Caco-2 (cell line): ENCODE measurements around the gene GLIS1. TPM values are rescaled to one million over a fixed set of nuclear protein-coding genes. Genes with fewer than 3 reads are reported as not detected.

ENCODE experiments used
- BruUV-seq: library from RNA; stranded (reverse); fragments of 400-500 nt; replicated peaks from 2 replicates; lab custom pipeline; 2021; lab: Mats Ljungman, UMichigan
- CTCF ChIA-PET: fragments of 300-600 bp; sonication (Branson Sonifier 250); formaldehyde crosslinking; loops from one replicate; lab custom pipeline; 2022; ENCODE audit warnings: antibody characterized with exemption; lab: Charles Lee
- POLR2A ChIA-PET: fragments of 300-600 bp; sonication (Branson Sonifier 250); formaldehyde crosslinking; loops from one replicate; lab custom pipeline; 2022; ENCODE audit warnings: antibody characterized with exemption; lab: Charles Lee
- DNase-seq, 2 experiments: peaks; one replicate each; pipeline versions ENCODE4 v3.0.0 to v3.0.0-alpha.2; 2020 to 2022
- H3K27me3 ChIP-seq: replicated peaks from 2 replicates; pipeline ENCODE4 v1.6.0; 2011; ENCODE audit warnings: low read length; ENCODE audit not compliant: control insufficient read depth, insufficient read depth
- H3K36me3 ChIP-seq: 2 replicates; pipeline ENCODE4 v1.5.1; 2011; ENCODE audit warnings: low read length; ENCODE audit not compliant: control insufficient read depth, insufficient read depth
- H3K4me1 ChIP-seq: fragments of 250-450 bp; sonication (Bioruptor Pico); 2 replicates; pipeline ENCODE4 v1.5.1; 2020; ENCODE audit warnings: mild to moderate bottlenecking
- H3K4me3 ChIP-seq: 2 replicates; pipeline ENCODE4 v1.5.1; 2011; ENCODE audit warnings: low read depth, mild to moderate bottlenecking, control low read depth, low read length
- H3K9me3 ChIP-seq: fragments of 250-450 bp; sonication (Bioruptor Pico); 2 replicates; pipeline ENCODE4 v1.5.1; 2020; ENCODE audit warnings: mild to moderate bottlenecking, moderate library complexity
- H3K27ac Mint-ChIP-seq: one replicate; pipeline ENCODE4 v1.8.0; 2022; ENCODE audit warnings: mixed read lengths; ENCODE audit not compliant: unreplicated experiment
- H3K27me3 Mint-ChIP-seq: one replicate; pipeline ENCODE4 v1.8.0; 2022; ENCODE audit warnings: mixed read lengths; ENCODE audit not compliant: insufficient read depth, unreplicated experiment
- H3K36me3 Mint-ChIP-seq: one replicate; pipeline ENCODE4 v1.8.0; 2022; ENCODE audit warnings: mild to moderate bottlenecking, mixed read lengths; ENCODE audit not compliant: insufficient read depth, unreplicated experiment
- H3K4me1 Mint-ChIP-seq: one replicate; pipeline ENCODE4 v1.8.0; 2022; ENCODE audit warnings: low read depth, mixed read lengths; ENCODE audit not compliant: unreplicated experiment
- H3K4me3 Mint-ChIP-seq: one replicate; pipeline ENCODE4 v1.8.0; 2022; ENCODE audit warnings: mild to moderate bottlenecking, moderate library complexity, mixed read lengths; ENCODE audit not compliant: unreplicated experiment
- H3K9me3 Mint-ChIP-seq: one replicate; pipeline ENCODE4 v1.8.0; 2022; ENCODE audit warnings: mixed read lengths; ENCODE audit not compliant: unreplicated experiment
- intact Hi-C: fragments of 100-400 bp; cut with micrococcal nuclease; formaldehyde crosslinking; loops from one replicate; pipeline ENCODE4 v1.10.0; 2022; ENCODE audit not compliant: unreplicated experiment
- total RNA-seq: library from RNA; stranded (reverse); gene quantifications from 2 replicates; pipeline ENCODE4 v1.2.3, GENCODE V29; 2022
- TF ChIP-seq, protein P1 (sequence below), 2 experiments: fragments of 200-600 bp in 1 of 2; IDR thresholded peaks; 1 replicate in 1 of 2; 2 replicates in 1 of 2; pipeline versions ENCODE4 v1.5.1 to v1.8.0; 2011 to 2022; ENCODE audit warnings: antibody characterized with exemption in 1 of 2, control low read depth in 1 of 2, inconsistent platforms in 1 of 2, low read depth in 1 of 2, low read length in 1 of 2, mild to moderate bottlenecking in 1 of 2, moderate library complexity in 1 of 2; ENCODE audit not compliant: insufficient read depth in 1 of 2, severe bottlenecking in 1 of 2, unreplicated experiment in 1 of 2

Gene GLIS1
- total RNA-seq, 1 experiment from 2014 or later = not detected

DNA sequence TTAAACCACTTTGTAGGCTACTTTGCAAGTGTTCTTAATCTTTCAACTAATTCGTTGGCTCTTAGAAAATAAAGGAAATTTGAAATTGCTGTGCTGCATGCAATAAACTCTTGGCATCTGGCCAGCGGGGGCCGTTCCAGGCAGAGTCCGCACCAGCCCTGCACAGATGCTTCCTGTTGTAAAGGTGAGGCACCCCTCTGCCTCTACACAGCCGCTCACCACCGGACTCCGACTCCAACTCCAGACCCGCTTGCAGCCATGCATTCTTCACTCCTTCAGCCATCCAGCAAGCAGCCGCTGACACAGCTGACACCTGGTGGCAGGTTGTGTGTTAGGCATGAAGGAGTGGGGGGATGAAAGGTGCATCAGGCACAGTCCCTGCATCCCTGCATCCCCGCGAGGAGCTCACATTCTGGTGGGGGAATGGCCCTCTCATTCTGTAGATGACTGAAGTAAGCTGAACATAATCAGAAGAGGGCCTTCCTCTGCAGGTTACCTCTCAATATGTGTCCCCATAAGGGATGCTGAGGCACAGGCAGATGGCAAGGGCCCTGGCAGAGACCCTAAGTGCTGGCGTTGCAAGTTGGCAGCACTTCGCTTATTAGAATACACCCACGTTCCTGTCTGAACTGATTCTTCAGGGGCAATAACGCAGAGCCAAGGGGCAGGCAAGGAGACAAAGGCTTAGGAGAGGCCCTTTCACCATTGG is 56.8 kb downstream of the GLIS1 start:
- H3K27ac Mint-ChIP-seq = no peak overlapping the region
- no TSS peak for BruUV-seq

GRCh38 chr1:53681351-53681976 is 57.5 kb downstream of the GLIS1 start:
- no TSS peak for BruUV-seq
- Mint-ChIP-seq H3K36me3 (no peaks in the 10 kb centered on the region), H3K27ac (no peak overlapping the region), H3K4me3 (no peak overlapping the region), H3K4me1 (peaks cover 27% of the 10 kb centered on the region), H3K27me3 (peaks cover 2% of the 10 kb centered on the region), H3K9me3 (no peaks in the 10 kb centered on the region)
- no peaks in the 10 kb centered on the region for H3K36me3 ChIP-seq
- H3K27me3 ChIP-seq = no peaks in the 10 kb centered on the region
- H3K4me1 ChIP-seq = peaks cover 17% of the 10 kb centered on the region
- no peaks in the 10 kb centered on the region for H3K9me3 ChIP-seq
- intact Hi-C loops = no loop called here
- H3K4me3 ChIP-seq = no peak overlapping the region
- ChIA-PET CTCF (interaction anchor here (1.8 kb wide), 1 partner anchor 16 kb away, joined by 4 read pairs; no protein-coding TSS in a partner anchor), POLR2A (no interaction called here)
- DNase-seq = no peak
- TF ChIP-seq, protein P1, sequence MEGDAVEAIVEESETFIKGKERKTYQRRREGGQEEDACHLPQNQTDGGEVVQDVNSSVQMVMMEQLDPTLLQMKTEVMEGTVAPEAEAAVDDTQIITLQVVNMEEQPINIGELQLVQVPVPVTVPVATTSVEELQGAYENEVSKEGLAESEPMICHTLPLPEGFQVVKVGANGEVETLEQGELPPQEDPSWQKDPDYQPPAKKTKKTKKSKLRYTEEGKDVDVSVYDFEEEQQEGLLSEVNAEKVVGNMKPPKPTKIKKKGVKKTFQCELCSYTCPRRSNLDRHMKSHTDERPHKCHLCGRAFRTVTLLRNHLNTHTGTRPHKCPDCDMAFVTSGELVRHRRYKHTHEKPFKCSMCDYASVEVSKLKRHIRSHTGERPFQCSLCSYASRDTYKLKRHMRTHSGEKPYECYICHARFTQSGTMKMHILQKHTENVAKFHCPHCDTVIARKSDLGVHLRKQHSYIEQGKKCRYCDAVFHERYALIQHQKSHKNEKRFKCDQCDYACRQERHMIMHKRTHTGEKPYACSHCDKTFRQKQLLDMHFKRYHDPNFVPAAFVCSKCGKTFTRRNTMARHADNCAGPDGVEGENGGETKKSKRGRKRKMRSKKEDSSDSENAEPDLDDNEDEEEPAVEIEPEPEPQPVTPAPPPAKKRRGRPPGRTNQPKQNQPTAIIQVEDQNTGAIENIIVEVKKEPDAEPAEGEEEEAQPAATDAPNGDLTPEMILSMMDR (IDR thresholded peaks at IDR 0.05; ENCODE audit: insufficient read depth in 1 of 2, low read depth in 1 of 2, low read length in 1 of 2, severe bottlenecking in 1 of 2, unreplicated experiment in 1 of 2) = no peak

More for the DNA sequence above, 56.8 kb downstream of the GLIS1 start:
- POLR2A ChIA-PET = no interaction called here
- peak; percentile 66 to 76 for DNase-seq
- Mint-ChIP-seq H3K9me3 (no peaks in the 10 kb centered on the region), H3K27me3 (peaks cover 2% of the 10 kb centered on the region), H3K36me3 (no peaks in the 10 kb centered on the region), H3K4me3 (no peak overlapping the region), H3K4me1 (peaks cover 29% of the 10 kb centered on the region)
- Histone ChIP-seq H3K4me3 (no peak overlapping the region), H3K36me3 (no peaks in the 10 kb centered on the region), H3K27me3 (no peaks in the 10 kb centered on the region), H3K9me3 (no peaks in the 10 kb centered on the region), H3K4me1 (peaks cover 17% of the 10 kb centered on the region)
- TF ChIP-seq, protein P1 (IDR thresholded peaks at IDR 0.05; ENCODE audit: insufficient read depth in 1 of 2, low read depth in 1 of 2, low read length in 1 of 2, severe bottlenecking in 1 of 2, unreplicated experiment in 1 of 2) = peak; percentile 62 to 72
- CTCF ChIA-PET = interaction anchor here (0.5 to 2.0 kb wide), 4 partner anchors 17 to 197 kb away, joined by 3 to 8 read pairs (median 4); no protein-coding TSS in a partner anchor
- intact Hi-C loops = loop anchor here (1.0 kb wide), 1 partner anchor 197 kb away; no protein-coding TSS in a partner anchor

GRCh38 chr1:53680868-53681267 is 58.1 kb downstream of the GLIS1 start:
- Histone ChIP-seq H3K9me3 (no peaks in the 10 kb centered on the region), H3K27me3 (no peaks in the 10 kb centered on the region), H3K4me1 (peaks cover 11% of the 10 kb centered on the region), H3K4me3 (no peak overlapping the region), H3K36me3 (no peaks in the 10 kb centered on the region)
- no peaks in the 10 kb centered on the region for H3K36me3 Mint-ChIP-seq
- peaks cover 2% of the 10 kb centered on the region for H3K27me3 Mint-ChIP-seq
- no peaks in the 10 kb centered on the region for H3K9me3 Mint-ChIP-seq
- POLR2A ChIA-PET = no interaction called here
- no peak overlapping the region for H3K4me3 Mint-ChIP-seq
- peaks cover 21% of the 10 kb centered on the region for H3K4me1 Mint-ChIP-seq
- TF ChIP-seq, protein P1 (IDR thresholded peaks at IDR 0.05; ENCODE audit: insufficient read depth in 1 of 2, low read depth in 1 of 2, low read length in 1 of 2, severe bottlenecking in 1 of 2, unreplicated experiment in 1 of 2) = no peak
- no peak for DNase-seq
- CTCF ChIA-PET = interaction anchor here (1.8 kb wide), 1 partner anchor 16 kb away, joined by 4 read pairs; no protein-coding TSS in a partner anchor
- BruUV-seq = no TSS peak
- intact Hi-C loops = no loop called here
- no peak overlapping the region for H3K27ac Mint-ChIP-seq
